GM18517 (cell line): ENCODE results near the gene VSIR.

Source experiments
- ATAC-seq: cut with Tn5 transposase; IDR thresholded peaks from one replicate; pipeline ENCODE4 v1.9.1; 2021; ENCODE audit warnings: mild to moderate bottlenecking, moderate library complexity; ENCODE audit not compliant: unreplicated experiment

Gene VSIR

DNA sequence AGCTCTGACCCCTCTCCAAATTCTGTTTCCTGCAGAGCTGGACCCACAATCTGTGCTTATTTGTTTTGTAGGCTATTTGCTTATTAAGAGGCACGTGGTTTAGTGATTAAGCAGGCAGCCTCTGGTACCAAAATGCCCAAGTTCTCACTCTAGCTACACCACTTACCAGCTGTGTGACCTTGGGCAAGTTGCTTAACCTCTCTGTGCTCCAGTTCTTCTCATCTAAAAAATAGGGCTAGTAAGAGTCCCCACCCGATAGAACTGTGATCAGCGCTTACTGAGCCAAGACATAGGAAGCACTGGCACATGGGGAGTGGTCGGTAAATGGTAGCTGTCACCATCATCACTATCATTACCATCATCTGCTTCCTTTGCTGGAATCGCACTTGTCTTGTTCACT, 74.6 kb downstream of the VSIR start:
- no peak for ATAC-seq

DNA sequence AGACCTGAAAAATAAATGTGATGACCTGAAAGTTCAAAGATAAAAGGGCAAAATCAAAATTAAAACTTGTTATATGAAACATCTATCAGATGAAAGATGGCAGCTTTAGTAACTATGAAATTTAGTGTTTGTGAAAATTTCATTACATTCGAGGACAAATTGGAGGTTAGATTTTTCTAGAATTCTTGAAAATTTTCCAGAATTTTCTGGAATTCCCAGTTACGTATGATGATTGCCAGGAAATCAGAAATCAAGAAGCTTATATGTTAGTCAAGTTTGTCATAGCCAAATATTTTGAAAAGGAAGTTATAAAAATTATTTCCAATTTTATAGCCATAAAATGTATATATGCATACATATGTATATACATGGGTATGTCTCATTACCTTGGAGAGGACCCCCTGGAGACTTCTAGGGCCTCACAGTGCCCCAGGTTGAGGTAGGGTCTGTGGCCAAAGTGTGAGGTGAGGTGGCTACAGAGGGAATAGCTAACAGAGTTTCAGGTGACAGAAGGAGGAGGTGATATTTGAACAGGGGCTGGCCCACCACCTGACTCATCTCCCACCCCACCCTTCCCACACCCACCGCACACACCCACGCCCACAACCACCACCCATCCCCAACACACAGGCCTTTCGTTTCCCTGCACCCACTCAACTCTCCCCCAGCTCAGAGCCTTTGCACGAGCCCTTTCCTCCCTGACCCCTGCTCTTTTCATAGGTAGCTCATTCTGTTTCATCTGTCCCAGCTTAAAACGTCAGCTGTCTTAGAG, 75.2 kb downstream of the VSIR start:
- no peak for ATAC-seq
